Osteoblast (primary cell): ENCODE measurements around the gene MDC1. TPM values are rescaled to one million over a fixed set of nuclear protein-coding genes. Genes with fewer than 3 reads are reported as not detected.
A peak's percentile ranks its signal among the peaks of the same experiment; 100 is the strongest.
"Not testable (repeated sequence)": the region's sequence is repeated elsewhere in the genome, so short reads cannot be mapped to it uniquely, and the experiment has no call there.

Experiments
- DNase-seq: peaks from one replicate; pipeline ENCODE4 v3.0.0; 2011; ENCODE audit warnings: low spot score, mixed read lengths; ENCODE audit not compliant: insufficient read length; ENCODE audit errors: missing footprints
- H2AFZ ChIP-seq: 2 replicates; pipeline ENCODE4 v1.6.0; 2011; ENCODE audit warnings: mild to moderate bottlenecking, low read length
- H3K27ac ChIP-seq: 2 replicates; pipeline ENCODE4 v1.5.1; 2011; ENCODE audit warnings: mild to moderate bottlenecking, low read depth, low read length, moderate library complexity
- H3K27me3 ChIP-seq: 2 replicates; pipeline ENCODE4 v1.6.0; 2012; ENCODE audit warnings: mild to moderate bottlenecking, control low read depth, inconsistent platforms, low read length, moderate library complexity; ENCODE audit not compliant: insufficient read depth
- H3K36me3 ChIP-seq: 2 replicates; pipeline ENCODE4 v1.5.1; 2011; ENCODE audit warnings: mild to moderate bottlenecking, low read length, control low read depth, moderate library complexity; ENCODE audit not compliant: insufficient read depth
- H3K4me1 ChIP-seq: 2 replicates; pipeline ENCODE4 v1.5.1; 2011; ENCODE audit warnings: mild to moderate bottlenecking, low read length, control low read depth, moderate library complexity; ENCODE audit not compliant: insufficient read depth
- H3K4me2 ChIP-seq: 2 replicates; pipeline ENCODE4 v1.6.0; 2011; ENCODE audit warnings: mild to moderate bottlenecking, low read length; ENCODE audit not compliant: insufficient read depth
- H3K4me3 ChIP-seq: fragments of 200-600 bp; sonication (generic); 3 replicates; pipeline ENCODE4 v1.5.1; 2012; ENCODE audit warnings: mild to moderate bottlenecking, low read length, inconsistent platforms; ENCODE audit not compliant: insufficient read depth
- H3K79me2 ChIP-seq: 2 replicates; pipeline ENCODE4 v1.6.0; 2012; ENCODE audit warnings: mild to moderate bottlenecking, low read length, control low read depth, inconsistent platforms; ENCODE audit not compliant: insufficient read depth
- H3K9me3 ChIP-seq: 2 replicates; pipeline ENCODE4 v1.5.1; 2011; ENCODE audit warnings: low read depth, low read length, control low read depth
- H4K20me1 ChIP-seq: 2 replicates; pipeline ENCODE4 v1.6.0; 2012; ENCODE audit warnings: mild to moderate bottlenecking, low read length, control low read depth; ENCODE audit not compliant: insufficient read depth
- total RNA-seq: library from RNA; depleted of rRNA; stranded (reverse); fragments of >200 nt; gene quantifications from 2 replicates; pipeline ENCODE4 v1.2.3, GENCODE V29; 2012
- TF ChIP-seq, protein P1 (sequence below): IDR thresholded peaks from 2 replicates; pipeline ENCODE4 v1.5.1; 2011; ENCODE audit warnings: mild to moderate bottlenecking, low read depth, low read length, moderate library complexity; ENCODE audit errors: extremely low read depth

Gene MDC1
- total RNA-seq, 1 donor: 5.1 TPM

DNA sequence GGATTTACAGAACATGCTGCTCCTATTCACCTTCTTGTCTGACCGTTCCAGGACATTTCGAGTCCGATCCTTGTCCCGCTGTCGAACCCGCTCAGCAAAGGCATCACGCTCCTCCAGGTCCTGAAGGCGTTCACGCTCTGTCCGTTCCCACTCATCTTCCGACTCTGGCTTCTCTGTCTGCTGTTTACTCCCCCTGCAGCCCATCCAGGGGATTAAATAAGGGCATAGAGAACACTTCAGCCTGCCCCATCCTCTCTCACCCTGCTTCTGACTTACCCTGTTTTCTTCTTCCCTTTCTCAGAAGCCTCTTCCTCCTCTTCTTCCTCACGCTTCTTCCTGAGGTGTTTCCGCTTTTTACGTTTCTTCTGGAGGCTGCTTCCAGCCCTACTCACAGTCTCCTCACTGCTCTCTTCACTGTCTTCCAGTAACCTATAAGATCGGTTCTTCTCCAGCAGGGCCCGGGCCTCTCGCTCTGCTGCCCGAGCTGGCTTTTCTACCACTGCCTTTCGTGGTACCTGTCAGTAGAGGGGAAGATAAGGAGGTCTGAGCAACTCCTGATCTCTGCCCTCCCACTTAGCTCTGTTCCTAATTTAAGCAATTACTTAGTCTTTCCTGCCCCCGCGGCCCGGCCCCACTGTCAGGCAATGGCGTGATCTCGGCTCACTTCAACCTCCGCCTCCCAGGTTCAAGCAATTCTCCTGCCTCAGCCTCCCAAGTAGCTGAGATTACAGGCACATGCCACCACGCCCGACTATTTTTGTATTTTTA is 46.1 kb downstream of the MDC1 start:
- no peak overlapping the region for H3K4me2 ChIP-seq
- peaks cover 35% of the 10 kb centered on the region for H3K36me3 ChIP-seq
- peaks cover 14% of the 10 kb centered on the region for H4K20me1 ChIP-seq
- H3K27ac ChIP-seq: no peak overlapping the region
- no peak overlapping the region for H3K4me3 ChIP-seq
- DNase-seq: peak; percentile 62
- H3K4me1 ChIP-seq: peaks cover 10% of the 10 kb centered on the region
- TF ChIP-seq, protein P1, sequence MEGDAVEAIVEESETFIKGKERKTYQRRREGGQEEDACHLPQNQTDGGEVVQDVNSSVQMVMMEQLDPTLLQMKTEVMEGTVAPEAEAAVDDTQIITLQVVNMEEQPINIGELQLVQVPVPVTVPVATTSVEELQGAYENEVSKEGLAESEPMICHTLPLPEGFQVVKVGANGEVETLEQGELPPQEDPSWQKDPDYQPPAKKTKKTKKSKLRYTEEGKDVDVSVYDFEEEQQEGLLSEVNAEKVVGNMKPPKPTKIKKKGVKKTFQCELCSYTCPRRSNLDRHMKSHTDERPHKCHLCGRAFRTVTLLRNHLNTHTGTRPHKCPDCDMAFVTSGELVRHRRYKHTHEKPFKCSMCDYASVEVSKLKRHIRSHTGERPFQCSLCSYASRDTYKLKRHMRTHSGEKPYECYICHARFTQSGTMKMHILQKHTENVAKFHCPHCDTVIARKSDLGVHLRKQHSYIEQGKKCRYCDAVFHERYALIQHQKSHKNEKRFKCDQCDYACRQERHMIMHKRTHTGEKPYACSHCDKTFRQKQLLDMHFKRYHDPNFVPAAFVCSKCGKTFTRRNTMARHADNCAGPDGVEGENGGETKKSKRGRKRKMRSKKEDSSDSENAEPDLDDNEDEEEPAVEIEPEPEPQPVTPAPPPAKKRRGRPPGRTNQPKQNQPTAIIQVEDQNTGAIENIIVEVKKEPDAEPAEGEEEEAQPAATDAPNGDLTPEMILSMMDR: peak; percentile 24
- H3K79me2 ChIP-seq: peaks cover 33% of the 10 kb centered on the region
- no peaks in the 10 kb centered on the region for H3K9me3 ChIP-seq
- no peak overlapping the region for H2AFZ ChIP-seq
- no peaks in the 10 kb centered on the region for H3K27me3 ChIP-seq

DNA sequence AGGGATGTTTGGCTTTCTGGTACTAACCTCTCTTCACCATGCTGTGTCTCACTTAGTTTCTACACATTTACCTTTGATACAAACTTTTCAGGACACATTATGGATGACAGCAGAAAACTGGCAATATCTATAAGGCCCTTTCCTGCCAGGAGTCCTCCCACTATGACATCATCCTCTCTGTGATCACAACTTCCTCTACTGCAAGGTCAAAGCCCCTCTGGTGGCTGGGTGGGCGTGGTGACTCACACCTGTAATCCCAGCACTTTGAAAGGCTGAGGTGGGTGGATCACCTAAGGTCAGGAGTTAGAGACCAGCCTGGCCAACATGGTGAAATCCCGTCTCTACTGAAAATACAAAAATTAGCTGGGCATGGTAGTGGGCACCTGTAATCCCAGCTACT is 50.8 kb downstream of the MDC1 start:
- not testable (repeated sequence) for H3K4me1 ChIP-seq, H3K9me3 ChIP-seq, H4K20me1 ChIP-seq, H3K27ac ChIP-seq, H2AFZ ChIP-seq, H3K27me3 ChIP-seq, H3K4me2 ChIP-seq, H3K4me3 ChIP-seq
- peak; percentile 73 for DNase-seq
- Histone ChIP-seq H3K79me2 (peaks cover 17% of the 10 kb centered on the region), H3K36me3 (peaks cover 72% of the 10 kb centered on the region)

DNA sequence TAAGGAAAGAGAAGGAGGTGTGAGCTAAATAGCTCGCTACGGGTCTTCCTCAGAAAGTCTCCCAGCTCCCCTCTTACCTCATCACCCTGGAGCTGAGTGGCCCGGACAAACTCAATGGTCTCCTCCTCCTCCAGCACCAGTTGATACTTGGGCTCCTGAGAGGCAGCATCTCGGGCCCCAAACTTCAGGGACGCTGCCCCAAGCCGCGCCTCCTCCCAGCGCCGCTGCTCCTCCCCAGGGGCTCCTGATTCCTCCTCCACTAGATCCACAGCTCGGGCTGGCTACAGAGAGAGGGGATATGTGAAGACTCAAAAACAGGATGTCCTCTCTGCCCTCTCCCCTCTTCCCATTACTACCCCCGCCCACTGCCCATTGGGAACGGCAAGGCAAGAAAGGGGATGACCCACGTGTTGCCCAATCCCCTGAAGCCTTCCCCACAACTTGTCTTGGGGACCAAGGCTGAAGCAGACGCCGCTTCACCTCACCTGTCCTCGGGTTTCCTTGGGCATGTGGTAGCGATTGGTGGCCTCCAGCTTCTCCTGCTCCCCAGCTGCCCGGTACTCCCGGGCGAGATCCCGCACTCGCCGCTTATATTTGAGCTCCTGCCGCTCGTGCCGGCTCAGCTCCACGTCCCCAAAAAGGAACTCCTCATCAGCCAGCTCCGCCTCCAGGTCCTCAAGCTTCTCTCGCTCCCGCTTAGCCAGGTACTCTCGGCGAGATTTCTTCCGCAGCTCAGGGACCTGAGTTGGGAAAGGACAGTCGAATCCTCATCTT is 51.9 kb downstream of the MDC1 start:
- peak; percentile 50 for DNase-seq
- Histone ChIP-seq H3K79me2 (peaks cover 7% of the 10 kb centered on the region), H2AFZ (no peak overlapping the region), H3K36me3 (peaks cover 69% of the 10 kb centered on the region), H3K4me2 (no peak overlapping the region), H3K27me3 (no peaks in the 10 kb centered on the region), H3K4me3 (no peak overlapping the region), H3K27ac (no peak overlapping the region), H3K9me3 (no peaks in the 10 kb centered on the region), H4K20me1 (peaks cover 5% of the 10 kb centered on the region), H3K4me1 (no peaks in the 10 kb centered on the region)
- TF ChIP-seq, protein P1: no peak

DNA sequence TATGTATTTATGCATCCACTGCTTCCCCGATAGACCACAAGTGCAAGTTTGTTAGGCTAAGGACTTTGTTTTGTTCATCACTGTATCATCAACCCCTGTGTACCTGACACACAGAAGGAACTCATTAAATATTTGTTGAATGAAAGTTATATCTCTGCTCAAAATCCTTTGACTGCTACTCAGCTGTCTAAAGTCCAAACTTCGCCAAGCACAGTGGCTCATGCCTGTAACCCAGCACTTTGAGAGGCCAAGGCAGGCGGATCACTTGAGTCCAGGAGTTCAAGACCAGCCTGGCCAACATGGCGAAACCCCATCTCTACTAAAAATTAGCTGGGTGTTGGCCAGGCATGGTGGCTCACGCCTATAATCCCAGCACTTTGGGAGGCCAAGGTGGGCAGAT is 59.2 kb downstream of the MDC1 start:
- not testable (repeated sequence) for H3K27ac ChIP-seq, H3K9me3 ChIP-seq, H3K4me2 ChIP-seq, H3K79me2 ChIP-seq, H2AFZ ChIP-seq, DNase-seq, H3K27me3 ChIP-seq, H4K20me1 ChIP-seq, H3K4me1 ChIP-seq, H3K4me3 ChIP-seq
- peaks cover 81% of the 10 kb centered on the region for H3K36me3 ChIP-seq

DNA sequence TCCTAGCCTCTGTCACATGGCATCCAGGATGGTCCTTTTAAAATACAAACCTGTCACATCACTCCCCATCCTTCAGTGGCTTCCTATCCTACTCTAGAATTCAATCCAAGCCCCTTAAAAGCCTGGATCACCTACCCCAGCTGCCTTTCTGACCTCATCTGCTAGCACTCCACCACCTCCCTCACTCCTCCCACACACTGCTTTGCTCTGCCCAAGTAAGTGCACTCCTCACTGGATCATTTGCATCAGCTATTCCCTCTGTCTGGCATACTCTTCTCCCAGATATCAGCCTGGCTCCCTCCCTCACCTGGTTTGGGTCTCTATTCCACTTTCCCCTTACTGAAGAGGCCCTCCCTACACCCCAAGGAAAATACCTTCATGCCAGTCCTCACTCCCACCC is 59.6 kb downstream of the MDC1 start:
- Histone ChIP-seq H3K4me1 (no peaks in the 10 kb centered on the region), H3K36me3 (peaks cover 80% of the 10 kb centered on the region), H3K4me3 (no peak overlapping the region), H3K27ac (no peak overlapping the region), H3K9me3 (no peaks in the 10 kb centered on the region), H3K79me2 (no peaks in the 10 kb centered on the region), H4K20me1 (no peaks in the 10 kb centered on the region), H2AFZ (no peak overlapping the region), H3K4me2 (no peak overlapping the region), H3K27me3 (no peaks in the 10 kb centered on the region)
- no peak for DNase-seq
- TF ChIP-seq, protein P1: no peak
